CD4-positive, alpha-beta T cell treated with Interleukin-4 for 1 hour (primary cell): ENCODE results near the gene SDS.

ENCODE experiments used
- DNase-seq, 2 donors: peaks; one replicate each; pipeline ENCODE4 v3.0.0-alpha.2; 2020 to 2022

Gene SDS

DNA sequence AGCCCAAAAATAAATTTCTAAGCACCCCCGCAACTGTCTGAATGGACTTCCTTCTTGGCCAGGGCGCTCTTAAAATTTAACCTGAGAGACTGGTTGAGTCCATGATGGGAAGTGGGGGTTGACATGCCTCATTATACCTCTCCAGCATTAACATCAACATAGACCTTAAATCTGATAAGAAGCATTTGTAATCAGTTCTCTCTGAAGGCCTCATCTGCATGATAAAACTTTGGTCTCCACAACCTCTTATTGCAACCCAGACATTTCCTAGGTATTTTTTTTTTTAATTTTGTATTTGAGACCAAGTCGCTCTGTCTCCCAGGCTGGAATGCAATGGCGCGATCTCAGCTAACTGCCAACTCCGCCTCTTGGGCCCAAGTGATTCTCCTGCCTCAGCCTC is 58.4 kb downstream of the SDS start:
- no peak for DNase-seq
